Neuronal stem cell (in vitro differentiated cells): ENCODE results near the gene ZNF804A.

Experiments
- DNase-seq: peaks from one replicate; pipeline ENCODE4 v3.0.0-alpha.2; 2013; ENCODE audit warnings: low spot score
- H2AFZ ChIP-seq: one replicate; pipeline ENCODE4 v1.6.1; 2013; ENCODE audit warnings: mild to moderate bottlenecking, low read length, inconsistent platforms
- H2AK5ac ChIP-seq: 2 replicates; pipeline ENCODE4 v1.6.1; 2013; ENCODE audit warnings: low read depth, mild to moderate bottlenecking, inconsistent platforms, low read length, moderate library complexity, mixed read lengths
- H2BK120ac ChIP-seq: 2 replicates; pipeline ENCODE4 v1.6.1; 2013; ENCODE audit warnings: low read depth, mild to moderate bottlenecking, inconsistent platforms, low read length, moderate library complexity, mixed read lengths
- H2BK12ac ChIP-seq: one replicate; pipeline ENCODE4 v1.6.1; 2013; ENCODE audit warnings: low read length, inconsistent platforms
- H2BK15ac ChIP-seq: 2 replicates; pipeline ENCODE4 v1.6.1; 2013; ENCODE audit warnings: mild to moderate bottlenecking, low read length, inconsistent platforms, mixed read lengths
- H2BK5ac ChIP-seq: one replicate; pipeline ENCODE4 v1.6.1; 2013; ENCODE audit warnings: inconsistent platforms, mild to moderate bottlenecking, low read length, moderate library complexity
- H3K14ac ChIP-seq: one replicate; pipeline ENCODE4 v1.6.1; 2013; ENCODE audit warnings: low read length, inconsistent platforms
- H3K18ac ChIP-seq: 2 replicates; pipeline ENCODE4 v1.6.1; 2013; ENCODE audit warnings: low read length, inconsistent platforms
- H3K23ac ChIP-seq: 2 replicates; pipeline ENCODE4 v1.6.1; 2013; ENCODE audit warnings: low read depth, mild to moderate bottlenecking, mixed read lengths, low read length, inconsistent platforms; ENCODE audit not compliant: poor library complexity
- H3K27ac ChIP-seq: replicated peaks from 3 replicates; pipeline ENCODE4 v1.5.1; 2013; ENCODE audit warnings: low read length, inconsistent platforms
- H3K27me3 ChIP-seq, 3 experiments: 2 replicates each; pipeline ENCODE4 v1.6.1; 2013; ENCODE audit warnings: low read length in 3 of 3, mild to moderate bottlenecking in 2 of 3, inconsistent platforms in 1 of 3, low read depth in 1 of 3, mixed read lengths in 1 of 3, moderate library complexity in 1 of 3; ENCODE audit not compliant: control insufficient read depth in 3 of 3, insufficient read depth in 3 of 3
- H3K36me3 ChIP-seq, 2 donors: replicated peaks in 1 of 2; 2 replicates each; pipeline ENCODE4 v1.6.1; 2013; ENCODE audit warnings: low read length in 2 of 2; ENCODE audit not compliant: control insufficient read depth in 2 of 2, insufficient read depth in 2 of 2
- H3K4ac ChIP-seq: 2 replicates; pipeline ENCODE4 v1.6.1; 2013; ENCODE audit warnings: inconsistent platforms, mild to moderate bottlenecking, low read length, moderate library complexity
- H3K4me1 ChIP-seq, 2 donors: 1 replicate in 1 of 2; 2 replicates in 1 of 2; pipeline ENCODE4 v1.6.1; 2013; ENCODE audit warnings: low read length in 2 of 2, low read depth in 1 of 2; ENCODE audit not compliant: control insufficient read depth in 2 of 2, insufficient read depth in 1 of 2
- H3K4me2 ChIP-seq: one replicate; pipeline ENCODE4 v1.6.1; 2013; ENCODE audit warnings: mild to moderate bottlenecking, low read length, inconsistent platforms; ENCODE audit not compliant: insufficient read depth, poor library complexity, severe bottlenecking
- H3K4me3 ChIP-seq, 2 donors: 2 replicates each; pipeline ENCODE4 v1.5.1; 2013; ENCODE audit warnings: low read length in 2 of 2, mild to moderate bottlenecking in 2 of 2, inconsistent platforms in 1 of 2, moderate library complexity in 1 of 2
- H3K79me1 ChIP-seq: one replicate; pipeline ENCODE4 v1.6.1; 2013; ENCODE audit warnings: low read depth, mild to moderate bottlenecking, inconsistent platforms, low read length, moderate library complexity
- H3K9ac ChIP-seq: one replicate; pipeline ENCODE4 v1.6.1; 2013; ENCODE audit warnings: mild to moderate bottlenecking, low read depth, low read length, inconsistent platforms; ENCODE audit not compliant: poor library complexity
- H3K9me3 ChIP-seq, 2 donors: replicated peaks in 1 of 2; 2 replicates each; pipeline versions ENCODE3 to v1.6.1; 2013; ENCODE audit warnings: low read length in 2 of 2, mild to moderate bottlenecking in 2 of 2, inconsistent platforms in 1 of 2, low read depth in 1 of 2, mixed read lengths in 1 of 2, moderate library complexity in 1 of 2; ENCODE audit not compliant: control insufficient read depth in 2 of 2, insufficient read depth in 1 of 2
- H4K8ac ChIP-seq: one replicate; pipeline ENCODE4 v1.6.1; 2013; ENCODE audit warnings: low read depth, mild to moderate bottlenecking, inconsistent platforms, low read length, moderate library complexity
- H4K91ac ChIP-seq: one replicate; pipeline ENCODE4 v1.6.1; 2013; ENCODE audit warnings: low read length, low read depth, mild to moderate bottlenecking, inconsistent platforms; ENCODE audit not compliant: poor library complexity
- WGBS, 2 donors: extraction: QIAGEN DNeasy Blood & Tissue Kit; methylation state at CpG; one replicate each; pipeline ENCODE4 v1.1.7; 2013; ENCODE audit warnings: missing lambda C conversion rate in 2 of 2, mixed read lengths in 1 of 2; ENCODE audit not compliant: insufficient read length in 2 of 2, insufficient replicate concordance in 1 of 2; ENCODE audit errors: extremely low coverage in 2 of 2; 5-methylcytosine and 5-hydroxymethylcytosine counted together

The ZNF804A gene

GRCh38 chr2:184555352-184555751 lies 43.0 kb upstream of the ZNF804A start:
- Histone ChIP-seq H3K4me2 (no peak overlapping the region), H3K9me3 (no peaks in the 10 kb centered on the region), H2BK15ac (no peak overlapping the region), H3K4ac (no peak overlapping the region), H4K8ac (no peak overlapping the region), H3K4me1 (no peaks in the 10 kb centered on the region), H3K36me3 (no peaks in the 10 kb centered on the region), H3K18ac (no peak overlapping the region), H3K79me1 (no peaks in the 10 kb centered on the region), H3K27ac (no peak overlapping the region), H2AFZ (no peak overlapping the region), H3K4me3 (no peak overlapping the region), H2BK5ac (no peak overlapping the region), H4K91ac (no peak overlapping the region), H2BK120ac (no peak overlapping the region), H3K23ac (no peak overlapping the region), H3K9ac (no peak overlapping the region), H2BK12ac (no peak overlapping the region), H3K27me3 (no peaks in the 10 kb centered on the region), H3K14ac (no peak overlapping the region), H2AK5ac (no peak overlapping the region)
- WGBS, 2 donors, result no CpG with 5 or more reads among the region's 5 CpGs
- no peak for DNase-seq

- H4K91ac ChIP-seq, result no peak overlapping the region
- H3K4ac ChIP-seq, result no peak overlapping the region
- no peak overlapping the region for H2AK5ac ChIP-seq
- H3K79me1 ChIP-seq, result no peaks in the 10 kb centered on the region
- no peaks in the 10 kb centered on the region for H3K9me3 ChIP-seq
- no peak overlapping the region for H2BK15ac ChIP-seq
- no peak overlapping the region for H4K8ac ChIP-seq
- no peaks in the 10 kb centered on the region for H3K36me3 ChIP-seq
- WGBS, 2 donors, result no CpG with 5 or more reads among the region's 1 CpG
- H3K4me1 ChIP-seq, result no peaks in the 10 kb centered on the region
- H3K27ac ChIP-seq, result no peak overlapping the region
- no peak for DNase-seq
- H2AFZ ChIP-seq, result no peak overlapping the region
- no peak overlapping the region for H3K4me2 ChIP-seq
- H2BK12ac ChIP-seq, result no peak overlapping the region
- no peak overlapping the region for H3K9ac ChIP-seq
- H3K18ac ChIP-seq, result no peak overlapping the region
- H2BK120ac ChIP-seq, result no peak overlapping the region
- no peaks in the 10 kb centered on the region for H3K27me3 ChIP-seq
- H2BK5ac ChIP-seq, result no peak overlapping the region
- no peak overlapping the region for H3K4me3 ChIP-seq
- no peak overlapping the region for H3K14ac ChIP-seq
- H3K23ac ChIP-seq, result no peak overlapping the region
Measured at GRCh38 chr2:184556639-184557038, 41.7 kb upstream of the ZNF804A start.

GRCh38 chr2:184558713-184559464 lies 39.4 kb upstream of the ZNF804A start:
- no peak overlapping the region for H3K23ac ChIP-seq
- no CpG with 5 or more reads among the region's 5 CpGs for WGBS, 2 donors
- no peaks in the 10 kb centered on the region for H3K27me3 ChIP-seq
- H3K27ac ChIP-seq, result no peak overlapping the region
- no peak overlapping the region for H4K91ac ChIP-seq
- H3K4me1 ChIP-seq, result no peaks in the 10 kb centered on the region
- no peak overlapping the region for H3K18ac ChIP-seq
- no peak overlapping the region for H2BK15ac ChIP-seq
- no peak overlapping the region for H2AK5ac ChIP-seq
- no peak overlapping the region for H3K14ac ChIP-seq
- no peak overlapping the region for H4K8ac ChIP-seq
- H3K4me3 ChIP-seq, result peak overlapping the region in 1 of 2 donors; percentile 63
- H2BK12ac ChIP-seq, result no peak overlapping the region
- no peak overlapping the region for H2BK120ac ChIP-seq
- no peak overlapping the region for H2BK5ac ChIP-seq
- H3K36me3 ChIP-seq, result no peaks in the 10 kb centered on the region
- DNase-seq, result no peak
- no peaks in the 10 kb centered on the region for H3K9me3 ChIP-seq
- no peak overlapping the region for H3K4ac ChIP-seq
- no peak overlapping the region for H3K9ac ChIP-seq
- peak overlapping the region; percentile 10 for H2AFZ ChIP-seq
- H3K79me1 ChIP-seq, result no peaks in the 10 kb centered on the region
- no peak overlapping the region for H3K4me2 ChIP-seq

DNA sequence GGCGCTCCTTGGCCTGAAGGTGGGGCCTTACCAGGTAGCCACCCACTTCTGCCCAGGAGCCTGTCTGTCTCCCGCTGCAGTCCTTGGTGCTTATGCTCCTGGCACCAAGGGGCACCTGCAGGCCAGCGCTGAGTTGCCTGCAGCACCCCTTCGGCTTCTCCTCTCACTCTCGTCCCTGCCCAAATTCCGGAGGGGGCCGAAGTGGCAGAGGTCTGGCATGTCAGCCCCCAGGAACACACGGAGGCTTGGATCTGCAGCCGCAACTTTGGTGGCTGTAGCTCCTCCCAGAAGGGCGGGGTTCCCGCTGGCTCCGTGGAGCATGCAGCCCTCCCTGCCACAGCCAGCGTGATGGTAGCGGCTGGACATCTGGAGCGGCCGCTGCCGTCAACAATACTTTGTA lies 37.7 kb upstream of the ZNF804A start:
- no peak overlapping the region for H2BK12ac ChIP-seq
- H3K9ac ChIP-seq, result no peak overlapping the region
- no peak overlapping the region for H4K91ac ChIP-seq
- H3K23ac ChIP-seq, result peak overlapping the region; percentile 43
- no peak overlapping the region for H3K4ac ChIP-seq
- H2AK5ac ChIP-seq, result peak overlapping the region; percentile 46
- no peak overlapping the region for H3K4me3 ChIP-seq
- no peak overlapping the region for H2BK15ac ChIP-seq
- no peaks in the 10 kb centered on the region for H3K9me3 ChIP-seq
- no peak overlapping the region for H2BK120ac ChIP-seq
- no peak overlapping the region for H3K4me2 ChIP-seq
- H3K27ac ChIP-seq, result no peak overlapping the region
- H3K4me1 ChIP-seq, result no peaks in the 10 kb centered on the region
- no CpG with 5 or more reads among the region's 17 CpGs for WGBS, 2 donors
- H3K27me3 ChIP-seq, result no peaks in the 10 kb centered on the region
- no peak overlapping the region for H3K14ac ChIP-seq
- no peaks in the 10 kb centered on the region for H3K36me3 ChIP-seq
- no peak overlapping the region for H2BK5ac ChIP-seq
- H4K8ac ChIP-seq, result no peak overlapping the region
- no peak overlapping the region for H2AFZ ChIP-seq
- no peak overlapping the region for H3K18ac ChIP-seq
- DNase-seq, result no peak
- no peaks in the 10 kb centered on the region for H3K79me1 ChIP-seq
